GM18907 (cell line): ENCODE data around the gene SLIT1.

Source experiments
- ATAC-seq: cut with Tn5 transposase; IDR thresholded peaks from one replicate; pipeline ENCODE4 v1.9.1; 2021; ENCODE audit warnings: mild to moderate bottlenecking, moderate library complexity; ENCODE audit not compliant: unreplicated experiment

The SLIT1 gene

DNA sequence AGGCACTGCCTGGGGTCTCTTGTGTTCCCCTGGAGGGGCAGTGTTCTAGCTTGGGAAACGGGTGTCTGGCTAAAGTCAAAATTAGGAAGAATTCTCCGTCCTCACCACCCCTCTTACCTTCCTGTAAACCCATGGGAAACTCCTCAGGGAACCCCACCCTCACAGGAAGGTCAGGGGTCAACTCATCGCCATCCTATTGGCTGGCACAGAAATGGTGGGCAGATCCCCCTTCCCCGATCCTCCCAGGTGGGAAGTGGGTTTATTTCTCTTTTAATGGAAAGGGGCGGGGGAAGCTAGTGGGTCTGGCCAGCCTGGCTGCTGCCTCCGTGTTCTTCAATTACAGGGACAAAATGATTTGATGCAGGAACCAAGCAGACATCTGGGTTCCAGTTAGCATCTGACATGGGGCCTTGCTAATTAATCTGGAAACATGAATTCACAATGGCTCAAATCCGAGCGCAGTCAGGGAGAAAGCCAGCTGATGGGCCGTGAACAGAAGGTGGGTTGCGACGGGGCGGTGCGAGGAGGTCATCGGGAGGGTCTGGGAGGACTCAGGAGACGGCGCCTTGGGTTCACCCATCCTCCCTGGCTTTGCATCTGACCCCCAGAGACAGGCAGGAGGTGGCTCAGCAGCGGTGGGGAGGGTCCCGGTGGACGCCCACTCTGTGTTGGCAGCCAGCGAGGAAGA, 66.6 kb downstream of the SLIT1 start:
- ATAC-seq: no peak

GRCh38 chr10:97117372-97117771, 68.4 kb downstream of the SLIT1 start:
- ATAC-seq: no peak

DNA sequence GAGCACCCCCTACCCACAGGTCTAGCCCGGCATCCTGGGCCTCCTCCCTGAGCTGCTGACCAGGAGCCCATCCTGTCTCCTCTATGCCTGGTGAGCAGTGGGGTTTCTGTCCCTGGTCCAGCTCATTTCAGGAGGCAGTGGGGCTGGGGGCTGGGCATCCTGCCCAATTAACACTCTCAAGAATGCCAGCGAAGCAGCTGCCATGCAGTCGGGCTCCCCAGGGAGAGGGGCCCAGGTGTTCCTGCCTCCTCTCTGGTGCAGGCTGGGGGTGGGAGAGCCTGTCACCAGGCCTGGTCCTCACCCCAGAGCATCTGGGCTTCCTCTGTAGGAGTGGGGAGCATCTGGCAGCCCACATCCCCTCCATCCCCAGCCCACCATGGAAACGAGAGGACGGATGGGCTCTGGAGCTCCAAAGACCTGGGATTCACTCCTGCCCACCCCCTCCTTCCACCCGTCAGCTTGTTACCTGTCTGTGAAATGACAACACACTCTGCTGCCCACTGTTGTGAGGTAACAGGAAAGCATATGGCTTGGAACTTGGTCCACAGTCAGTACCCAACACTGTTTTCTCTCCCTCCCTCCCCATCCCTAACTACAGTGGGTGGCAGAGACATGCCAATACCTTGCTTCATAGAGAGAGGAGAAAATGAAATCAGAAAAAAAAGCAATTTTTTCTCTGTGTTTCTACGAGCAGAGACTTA, 69.1 kb downstream of the SLIT1 start:
- ATAC-seq: no peak

- no peak for ATAC-seq
Observed at GRCh38 chr10:97115846-97116245, 69.9 kb downstream of the SLIT1 start.

GRCh38 chr10:97111615-97112014, 74.1 kb downstream of the SLIT1 start:
- no peak for ATAC-seq

- ATAC-seq: no peak
Observed at GRCh38 chr10:97109547-97109946, 76.2 kb downstream of the SLIT1 start.

DNA sequence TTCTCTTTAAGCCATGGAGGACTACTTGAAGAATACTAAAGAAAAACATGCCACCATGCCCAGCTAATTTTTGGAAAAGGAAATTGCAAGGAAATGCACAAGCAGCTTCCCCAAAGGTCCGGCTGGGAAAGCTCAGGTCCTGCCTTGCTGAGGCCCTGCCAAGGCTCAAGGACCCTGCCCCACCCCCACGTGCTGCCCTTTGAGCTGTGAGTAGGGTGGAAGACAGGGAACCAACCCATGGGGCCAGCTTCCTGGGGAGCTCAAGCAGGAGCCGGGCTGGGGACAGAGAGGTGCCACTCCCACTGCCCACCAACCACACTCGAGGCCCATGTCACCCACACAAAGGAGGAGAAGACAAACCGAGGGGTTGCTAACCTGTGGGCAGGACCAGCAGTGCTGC, 78.2 kb downstream of the SLIT1 start:
- ATAC-seq: no peak

- ATAC-seq: no peak
Observed at GRCh38 chr10:97106207-97106606, 79.6 kb downstream of the SLIT1 start.

DNA sequence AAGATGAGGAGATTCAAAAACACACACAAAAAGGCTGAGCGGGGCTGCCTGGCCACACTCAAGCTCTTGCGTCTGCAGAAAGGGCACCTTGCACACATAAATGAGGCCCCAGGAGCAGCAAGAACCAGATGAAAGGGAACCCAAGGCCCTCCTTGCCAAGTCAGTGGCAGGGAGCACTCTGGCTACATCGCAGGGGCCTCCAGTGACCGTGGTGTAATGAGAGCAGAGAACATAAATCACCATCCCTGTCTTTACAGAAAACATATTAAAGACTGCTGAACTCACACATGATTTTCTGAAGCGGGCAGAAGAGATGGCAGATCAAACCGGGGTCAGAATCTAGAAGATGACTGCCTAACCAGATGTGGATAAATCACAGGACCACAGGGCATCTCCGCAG, 80.5 kb downstream of the SLIT1 start:
- ATAC-seq: no peak

DNA sequence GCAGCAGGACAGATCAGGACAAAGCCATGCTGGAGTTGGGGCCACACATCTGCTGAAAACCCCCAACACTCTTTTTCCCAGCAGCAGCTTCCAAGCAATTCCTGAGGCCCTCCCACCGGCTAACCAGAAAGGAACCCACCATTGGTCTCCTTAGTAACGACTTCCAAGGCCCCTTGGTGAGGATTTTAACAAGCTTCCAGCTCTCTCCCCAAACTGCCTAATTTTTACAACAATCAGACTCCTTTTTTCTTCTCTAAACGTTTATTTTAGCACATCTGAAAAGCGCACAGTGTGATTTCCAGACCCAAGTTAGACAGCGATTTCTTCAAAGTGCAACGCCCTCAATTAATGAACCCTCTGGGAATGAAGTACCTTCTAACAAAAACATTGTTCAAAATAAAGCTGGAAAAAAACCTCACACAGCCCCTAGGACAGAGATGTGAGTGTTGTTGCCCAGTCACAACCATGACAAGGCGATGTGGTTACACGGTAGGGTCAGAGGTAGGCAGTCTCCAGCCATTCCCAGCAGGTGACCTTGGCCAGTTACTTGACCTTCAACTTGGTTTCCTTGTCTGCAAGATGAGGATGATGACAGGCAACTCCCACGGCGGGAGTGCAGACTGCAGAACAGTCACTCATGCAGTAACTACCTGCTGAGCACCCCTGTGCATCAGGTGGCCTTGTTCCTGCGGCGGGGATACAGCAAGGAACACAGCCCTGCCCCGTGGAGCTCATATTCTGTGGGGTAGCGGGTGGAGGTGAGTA, 82.3 kb downstream of the SLIT1 start:
- no peak for ATAC-seq

DNA sequence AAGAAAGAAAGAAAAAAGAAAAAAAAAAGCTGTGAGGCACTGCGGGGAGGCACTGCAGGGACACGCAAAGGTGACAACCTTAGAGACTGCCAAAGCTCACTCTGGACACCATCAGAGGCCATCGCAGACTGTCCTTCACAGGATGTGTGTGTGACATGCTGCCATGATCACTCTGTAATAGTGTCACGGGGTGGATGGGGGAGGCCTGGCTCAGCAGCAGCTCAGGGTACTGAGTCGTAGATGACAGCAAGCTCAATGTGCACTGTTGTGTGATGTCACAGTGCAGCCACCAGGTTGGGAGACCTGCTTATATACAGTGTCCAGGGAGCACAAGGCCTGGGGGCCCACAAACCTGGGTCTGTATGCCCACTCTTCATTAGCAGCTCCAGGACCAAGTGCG, 83.3 kb downstream of the SLIT1 start:
- no peak for ATAC-seq

- no peak for ATAC-seq
Observed at GRCh38 chr10:97101166-97101940, 84.4 kb downstream of the SLIT1 start.

GRCh38 chr10:97100657-97101056, 85.1 kb downstream of the SLIT1 start:
- ATAC-seq: no peak

GRCh38 chr10:97099868-97100267, 85.9 kb downstream of the SLIT1 start:
- no peak for ATAC-seq

DNA sequence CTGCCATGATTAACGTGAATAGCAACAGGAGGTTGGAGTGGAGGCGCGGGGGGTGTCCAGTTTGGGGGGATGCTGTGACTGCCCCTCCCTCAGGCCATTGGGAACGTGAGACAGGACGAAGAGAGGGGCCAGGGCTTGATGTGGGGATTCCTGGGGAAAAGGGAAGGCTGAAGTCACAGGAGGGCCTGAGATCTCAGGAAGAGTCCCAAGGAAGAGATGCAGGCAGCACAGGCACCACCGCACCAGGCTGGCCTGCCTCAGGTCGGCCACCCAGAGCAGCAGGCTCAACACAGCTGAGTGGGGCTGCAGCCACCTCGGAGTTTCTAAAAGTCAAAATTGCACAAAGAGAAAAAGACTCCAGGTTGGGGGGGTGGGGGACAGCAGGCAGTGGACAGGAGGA, 86.7 kb downstream of the SLIT1 start:
- no peak for ATAC-seq

DNA sequence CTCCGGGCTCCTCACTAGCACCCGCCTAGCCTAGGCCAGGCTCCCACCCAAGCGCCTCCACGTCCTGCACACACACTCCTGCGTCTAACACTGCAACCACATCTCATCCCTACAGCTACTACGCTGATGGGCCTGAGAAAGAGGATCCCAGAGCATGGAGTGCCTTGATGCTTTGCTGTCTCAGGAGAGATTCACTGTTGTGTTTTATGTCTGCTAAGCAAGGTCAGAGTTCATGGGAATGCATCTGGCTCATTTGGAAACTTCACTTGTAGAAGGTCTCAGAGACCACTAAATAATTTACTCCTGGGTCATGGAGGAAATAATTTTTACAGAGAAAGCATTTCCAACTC, 88.7 kb downstream of the SLIT1 start:
- ATAC-seq: no peak

DNA sequence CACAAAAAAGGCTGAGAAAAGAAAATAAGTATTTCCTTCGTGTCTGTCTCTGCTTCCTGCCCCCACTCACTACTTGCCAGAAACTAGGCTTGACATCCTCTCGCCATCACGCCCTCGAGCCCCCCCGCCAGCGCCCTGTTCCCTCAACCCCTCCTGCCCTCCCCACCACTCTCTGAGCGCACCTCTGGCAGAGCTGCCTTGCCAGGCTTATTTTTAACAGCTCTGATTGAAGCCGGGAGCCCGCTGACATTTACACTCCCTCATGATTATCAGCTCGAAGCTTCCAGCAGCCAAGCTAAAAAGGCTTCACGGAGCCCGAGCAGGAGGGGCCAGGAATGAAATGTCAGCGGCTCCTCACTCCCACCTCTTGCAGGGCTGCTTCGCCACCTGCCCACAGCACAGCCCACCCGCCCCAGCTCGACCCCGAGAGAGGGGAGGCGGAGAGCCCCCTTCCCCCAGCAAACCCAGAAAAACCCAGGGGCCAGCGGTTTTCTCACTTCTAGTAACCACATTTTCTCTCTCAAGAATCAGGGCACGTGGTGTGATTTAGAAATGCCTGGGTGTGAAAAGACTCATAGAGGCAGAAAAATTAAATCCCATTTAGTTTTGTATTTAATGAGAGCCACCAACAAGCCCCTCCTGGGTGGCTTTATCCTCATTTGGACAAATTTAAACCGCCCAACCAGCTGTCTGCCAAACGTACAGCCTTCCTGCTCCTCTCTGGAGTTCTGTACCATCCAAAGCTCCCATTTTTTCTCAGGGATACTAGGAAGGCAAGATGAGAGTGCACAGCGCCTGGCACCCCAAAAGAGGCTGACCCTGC, 89.3 kb downstream of the SLIT1 start:
- ATAC-seq: no peak

GRCh38 chr10:97095701-97096260, 90.0 kb downstream of the SLIT1 start:
- no peak for ATAC-seq

DNA sequence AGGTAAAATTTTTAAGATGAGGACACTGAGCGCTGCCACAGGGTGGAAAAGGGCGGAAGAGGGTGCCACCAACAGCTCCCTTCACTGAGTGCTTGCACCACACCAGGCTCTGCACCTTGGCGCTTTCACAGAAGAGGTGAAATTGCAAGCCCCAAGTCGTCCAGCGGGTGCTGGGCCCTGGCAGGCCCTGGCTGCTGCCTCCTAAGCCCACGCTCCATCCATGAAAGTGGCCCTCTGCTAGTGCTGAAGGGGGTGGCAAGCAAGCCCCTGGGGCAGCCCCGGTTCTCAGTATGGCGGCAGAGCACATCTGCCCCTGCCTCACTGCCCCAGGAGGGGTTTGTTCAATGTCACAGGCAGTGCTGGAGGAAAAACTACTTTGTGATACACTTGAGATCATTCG, 95.1 kb downstream of the SLIT1 start:
- ATAC-seq: no peak

GRCh38 chr10:97090035-97090434, 95.7 kb downstream of the SLIT1 start:
- ATAC-seq: no peak
